GM19025 (cell line): ENCODE data around the gene BRIP1.
"Not testable (repeated sequence)": the region's sequence is repeated elsewhere in the genome, so short reads cannot be mapped to it uniquely, and the experiment has no call there.

Experiments
- ATAC-seq: cut with Tn5 transposase; IDR thresholded peaks from one replicate; pipeline ENCODE4 v1.9.1; 2021; ENCODE audit warnings: mild to moderate bottlenecking, low read depth, moderate library complexity; ENCODE audit not compliant: unreplicated experiment

BRIP1 gene

GRCh38 chr17:61806936-61807335 lies 56.4 kb downstream of the BRIP1 start:
- ATAC-seq, result no peak

GRCh38 chr17:61806081-61806828 lies 57.1 kb downstream of the BRIP1 start:
- ATAC-seq, result no peak

GRCh38 chr17:61805399-61805798 lies 57.9 kb downstream of the BRIP1 start:
- ATAC-seq, result no peak

- no peak for ATAC-seq
Observed at GRCh38 chr17:61803796-61804195, 59.5 kb downstream of the BRIP1 start.

GRCh38 chr17:61803216-61803615 lies 60.1 kb downstream of the BRIP1 start:
- ATAC-seq, result no peak

- no peak for ATAC-seq
Observed at GRCh38 chr17:61799812-61800484, 63.4 kb downstream of the BRIP1 start.

- ATAC-seq, result no peak
Observed at GRCh38 chr17:61797283-61797682, 66.0 kb downstream of the BRIP1 start.

- no peak for ATAC-seq
Observed at GRCh38 chr17:61795546-61795945, 67.8 kb downstream of the BRIP1 start.

GRCh38 chr17:61794792-61795191 lies 68.5 kb downstream of the BRIP1 start:
- no peak for ATAC-seq

GRCh38 chr17:61794242-61794641 lies 69.1 kb downstream of the BRIP1 start:
- ATAC-seq, result no peak

- ATAC-seq, result no peak
Observed at GRCh38 chr17:61793565-61793964, 69.8 kb downstream of the BRIP1 start.

- ATAC-seq, result no peak
Observed at GRCh38 chr17:61789872-61790271, 73.5 kb downstream of the BRIP1 start.

GRCh38 chr17:61786088-61786487 lies 77.2 kb downstream of the BRIP1 start:
- ATAC-seq, result no peak

- no peak for ATAC-seq
Observed at GRCh38 chr17:61784510-61784909, 78.8 kb downstream of the BRIP1 start.

- no peak for ATAC-seq
Observed at GRCh38 chr17:61783556-61784304, 79.6 kb downstream of the BRIP1 start.

GRCh38 chr17:61783120-61783519 lies 80.2 kb downstream of the BRIP1 start:
- ATAC-seq, result no peak

- no peak for ATAC-seq
Observed at GRCh38 chr17:61782683-61783082, 80.6 kb downstream of the BRIP1 start.

GRCh38 chr17:61775364-61775763 lies 88.0 kb downstream of the BRIP1 start:
- no peak for ATAC-seq

- ATAC-seq, result no peak
Observed at GRCh38 chr17:61774724-61775123, 88.6 kb downstream of the BRIP1 start.

- ATAC-seq, result not testable (repeated sequence)
Observed at GRCh38 chr17:61774087-61774486, 89.2 kb downstream of the BRIP1 start.

GRCh38 chr17:61770752-61771533 lies 92.4 kb downstream of the BRIP1 start:
- no peak for ATAC-seq
